Measurements from ENCODE around the gene CHD6.

DNA sequence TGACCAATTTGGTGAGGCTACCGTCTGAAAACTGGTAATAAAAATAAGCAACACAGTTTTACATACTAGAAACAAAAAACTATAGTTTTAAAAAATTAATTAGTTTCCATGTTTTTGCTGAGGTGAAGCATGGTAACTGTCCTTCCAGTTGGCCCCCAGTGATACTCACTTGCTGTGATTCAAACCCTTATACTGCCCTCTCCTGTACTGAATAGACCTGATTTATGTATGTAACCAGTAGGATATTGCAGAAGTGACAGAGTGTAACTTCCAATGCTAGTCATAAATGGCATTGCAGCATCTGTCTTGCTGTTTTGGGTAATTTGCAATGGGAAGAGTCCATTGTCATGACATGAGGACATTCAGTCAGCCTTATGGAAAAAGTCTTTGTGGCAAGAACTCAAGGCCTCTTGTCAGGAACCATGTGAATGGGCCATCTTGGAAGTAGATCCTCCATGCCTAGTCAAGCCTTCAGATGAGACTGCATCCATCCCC is 8.9 kb upstream of the CHD6 start:
- TF ChIP-seq, protein P1, sequence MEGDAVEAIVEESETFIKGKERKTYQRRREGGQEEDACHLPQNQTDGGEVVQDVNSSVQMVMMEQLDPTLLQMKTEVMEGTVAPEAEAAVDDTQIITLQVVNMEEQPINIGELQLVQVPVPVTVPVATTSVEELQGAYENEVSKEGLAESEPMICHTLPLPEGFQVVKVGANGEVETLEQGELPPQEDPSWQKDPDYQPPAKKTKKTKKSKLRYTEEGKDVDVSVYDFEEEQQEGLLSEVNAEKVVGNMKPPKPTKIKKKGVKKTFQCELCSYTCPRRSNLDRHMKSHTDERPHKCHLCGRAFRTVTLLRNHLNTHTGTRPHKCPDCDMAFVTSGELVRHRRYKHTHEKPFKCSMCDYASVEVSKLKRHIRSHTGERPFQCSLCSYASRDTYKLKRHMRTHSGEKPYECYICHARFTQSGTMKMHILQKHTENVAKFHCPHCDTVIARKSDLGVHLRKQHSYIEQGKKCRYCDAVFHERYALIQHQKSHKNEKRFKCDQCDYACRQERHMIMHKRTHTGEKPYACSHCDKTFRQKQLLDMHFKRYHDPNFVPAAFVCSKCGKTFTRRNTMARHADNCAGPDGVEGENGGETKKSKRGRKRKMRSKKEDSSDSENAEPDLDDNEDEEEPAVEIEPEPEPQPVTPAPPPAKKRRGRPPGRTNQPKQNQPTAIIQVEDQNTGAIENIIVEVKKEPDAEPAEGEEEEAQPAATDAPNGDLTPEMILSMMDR (IDR thresholded peaks at IDR 0.05): peak in 3 of 4 donors; percentile 10 to 13 (median 11)
- TF ChIP-seq POLR2A (IDR thresholded peaks at IDR 0.05): no peak

Data from right lobe of liver (tissue), 4 donors.